ENCODE data around the gene DENND2D.

The DENND2D gene

DNA sequence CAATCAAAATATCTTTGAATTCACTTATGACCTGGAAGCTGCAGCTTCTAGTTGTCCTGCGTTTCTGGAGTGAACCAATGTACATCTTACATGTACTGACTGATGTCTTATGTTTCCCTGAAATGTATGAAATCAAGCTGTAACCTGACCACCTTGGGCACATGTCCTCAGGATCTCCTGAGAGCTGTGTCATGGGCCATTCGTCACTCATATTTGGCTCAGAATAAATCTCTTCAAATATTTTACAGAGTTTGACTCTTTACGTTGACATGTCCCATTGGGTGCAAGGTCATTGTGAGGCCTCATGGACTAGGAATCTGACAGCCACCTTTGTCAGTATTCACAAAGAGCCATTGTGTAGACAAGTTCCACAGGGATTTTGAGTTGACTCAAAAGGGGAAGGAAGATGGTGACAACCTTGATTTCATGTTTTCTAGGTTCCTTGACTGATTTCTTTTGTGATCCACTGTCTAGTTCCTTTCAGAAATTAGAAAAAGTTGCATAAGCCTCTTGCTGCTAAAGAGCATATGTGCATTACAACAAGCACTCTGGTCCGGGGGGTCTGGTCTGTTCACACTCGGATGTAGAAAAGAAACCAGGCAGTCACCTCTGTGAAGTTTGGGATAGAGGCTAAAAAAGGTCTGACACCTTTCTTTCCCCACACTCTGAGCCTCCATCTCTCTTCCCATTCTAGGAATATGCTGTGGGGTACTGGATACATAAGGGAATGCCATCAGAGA lies 37.8 kb upstream of the DENND2D start:
- TF ChIP-seq, protein P1, sequence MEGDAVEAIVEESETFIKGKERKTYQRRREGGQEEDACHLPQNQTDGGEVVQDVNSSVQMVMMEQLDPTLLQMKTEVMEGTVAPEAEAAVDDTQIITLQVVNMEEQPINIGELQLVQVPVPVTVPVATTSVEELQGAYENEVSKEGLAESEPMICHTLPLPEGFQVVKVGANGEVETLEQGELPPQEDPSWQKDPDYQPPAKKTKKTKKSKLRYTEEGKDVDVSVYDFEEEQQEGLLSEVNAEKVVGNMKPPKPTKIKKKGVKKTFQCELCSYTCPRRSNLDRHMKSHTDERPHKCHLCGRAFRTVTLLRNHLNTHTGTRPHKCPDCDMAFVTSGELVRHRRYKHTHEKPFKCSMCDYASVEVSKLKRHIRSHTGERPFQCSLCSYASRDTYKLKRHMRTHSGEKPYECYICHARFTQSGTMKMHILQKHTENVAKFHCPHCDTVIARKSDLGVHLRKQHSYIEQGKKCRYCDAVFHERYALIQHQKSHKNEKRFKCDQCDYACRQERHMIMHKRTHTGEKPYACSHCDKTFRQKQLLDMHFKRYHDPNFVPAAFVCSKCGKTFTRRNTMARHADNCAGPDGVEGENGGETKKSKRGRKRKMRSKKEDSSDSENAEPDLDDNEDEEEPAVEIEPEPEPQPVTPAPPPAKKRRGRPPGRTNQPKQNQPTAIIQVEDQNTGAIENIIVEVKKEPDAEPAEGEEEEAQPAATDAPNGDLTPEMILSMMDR (IDR thresholded peaks at IDR 0.05; ENCODE audit: low read depth, low read length), result no peak
- Histone ChIP-seq H3K27me3 (peaks cover 11% of the 10 kb centered on the region), H3K4me1 (no peaks in the 10 kb centered on the region), H3K4me3 (ENCODE audit: low read depth, low read length) (no peak overlapping the region), H3K9me3 (no peaks in the 10 kb centered on the region), H3K36me3 (no peaks in the 10 kb centered on the region)
- no peak for DNase-seq

DNA sequence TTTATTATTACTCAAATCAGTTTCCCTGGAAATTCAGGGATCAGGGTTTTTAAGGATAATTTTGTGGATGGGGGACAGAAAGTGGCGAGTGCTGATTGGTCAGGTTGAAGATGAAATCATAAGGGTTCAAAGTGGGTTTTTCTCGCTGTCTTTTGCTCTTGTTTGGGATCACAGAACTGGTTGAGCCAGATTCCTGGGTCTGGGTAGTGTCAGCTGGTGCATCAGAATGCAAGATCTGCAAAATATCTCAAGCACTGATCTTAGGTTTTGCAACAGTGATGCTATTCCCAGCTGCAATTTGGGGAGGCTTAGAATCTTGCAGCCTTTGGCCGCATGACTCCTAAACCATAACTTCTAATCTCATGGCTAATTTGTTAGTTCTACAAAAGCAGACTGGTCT lies 36.4 kb upstream of the DENND2D start:
- TF ChIP-seq, protein P1 (IDR thresholded peaks at IDR 0.05; ENCODE audit: low read depth, low read length), result no peak
- no peak for DNase-seq
- Histone ChIP-seq H3K4me1 (no peaks in the 10 kb centered on the region), H3K36me3 (no peaks in the 10 kb centered on the region), H3K27me3 (peaks cover 21% of the 10 kb centered on the region), H3K4me3 (ENCODE audit: low read depth, low read length) (no peak overlapping the region), H3K9me3 (no peaks in the 10 kb centered on the region)

DNA sequence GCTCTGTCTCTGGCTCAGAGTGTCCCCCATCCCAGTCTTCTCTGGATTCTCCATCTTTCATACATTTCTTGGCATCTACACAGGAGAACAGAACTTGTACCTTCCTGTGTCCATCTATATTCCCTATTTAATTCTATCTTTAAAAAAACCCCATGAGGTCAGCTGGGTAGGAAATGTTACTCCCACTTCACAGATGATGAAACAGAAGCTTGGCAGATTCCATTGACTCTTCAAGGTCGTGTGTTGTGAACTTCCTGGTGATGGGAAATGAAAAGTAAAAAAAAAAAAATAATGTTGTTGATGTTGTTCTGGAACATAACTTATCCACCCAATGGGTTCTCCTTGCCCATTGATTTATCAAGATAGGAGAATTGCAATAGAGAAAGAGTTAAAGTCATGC lies 35.9 kb upstream of the DENND2D start:
- Histone ChIP-seq H3K36me3 (no peaks in the 10 kb centered on the region), H3K4me1 (no peaks in the 10 kb centered on the region), H3K4me3 (ENCODE audit: low read depth, low read length) (no peak overlapping the region), H3K27me3 (peaks cover 23% of the 10 kb centered on the region), H3K9me3 (no peaks in the 10 kb centered on the region)
- DNase-seq, result no peak
- TF ChIP-seq, protein P1 (IDR thresholded peaks at IDR 0.05; ENCODE audit: low read depth, low read length), result no peak

DNA sequence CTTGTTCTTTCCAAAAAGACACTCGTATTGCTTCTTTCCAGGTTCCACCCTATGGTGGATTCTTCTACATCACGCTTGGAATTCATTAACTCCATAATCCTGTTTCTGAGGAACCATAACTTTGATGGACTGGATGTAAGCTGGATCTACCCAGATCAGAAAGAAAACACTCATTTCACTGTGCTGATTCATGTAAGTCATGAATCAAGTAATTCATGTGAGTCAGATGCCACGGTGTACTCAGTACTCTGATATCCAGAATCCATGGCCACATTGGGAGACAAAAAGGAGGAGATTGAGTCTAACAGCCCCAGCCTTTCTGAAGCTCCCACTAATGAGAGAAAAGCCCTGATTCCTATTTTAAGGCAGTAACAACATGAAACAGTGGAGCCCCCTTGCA lies 34.4 kb upstream of the DENND2D start:
- H3K36me3 ChIP-seq, result no peaks in the 10 kb centered on the region
- DNase-seq, result no peak
- H3K4me1 ChIP-seq, result no peaks in the 10 kb centered on the region
- no peak overlapping the region for H3K4me3 ChIP-seq (ENCODE audit: low read depth, low read length)
- H3K9me3 ChIP-seq, result no peaks in the 10 kb centered on the region
- TF ChIP-seq, protein P1 (IDR thresholded peaks at IDR 0.05; ENCODE audit: low read depth, low read length), result no peak
- peaks cover 29% of the 10 kb centered on the region for H3K27me3 ChIP-seq

DNA sequence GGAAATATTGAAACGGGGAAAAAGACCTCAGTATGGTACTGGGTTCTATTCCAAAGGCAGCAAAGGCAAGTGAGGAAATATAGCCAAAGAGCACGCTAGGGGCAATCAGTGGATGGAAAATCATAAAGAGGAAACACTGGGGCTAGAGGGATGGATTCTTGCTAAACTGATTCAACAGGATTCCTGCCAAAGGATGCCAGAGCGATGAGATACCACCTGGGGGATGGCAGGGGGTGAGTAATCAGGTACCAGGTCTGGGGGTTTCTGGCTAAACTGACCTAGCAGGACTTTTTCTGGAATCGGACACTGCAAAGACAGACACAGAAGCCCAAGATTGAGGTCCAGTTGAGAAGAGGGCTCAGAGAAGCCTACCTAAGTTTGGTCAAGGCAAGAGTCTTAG lies 33.8 kb upstream of the DENND2D start:
- no peaks in the 10 kb centered on the region for H3K36me3 ChIP-seq
- H3K4me3 ChIP-seq (ENCODE audit: low read depth, low read length), result no peak overlapping the region
- no peaks in the 10 kb centered on the region for H3K9me3 ChIP-seq
- no peaks in the 10 kb centered on the region for H3K4me1 ChIP-seq
- TF ChIP-seq, protein P1 (IDR thresholded peaks at IDR 0.05; ENCODE audit: low read depth, low read length), result no peak
- DNase-seq, result no peak
- peaks cover 29% of the 10 kb centered on the region for H3K27me3 ChIP-seq

DNA sequence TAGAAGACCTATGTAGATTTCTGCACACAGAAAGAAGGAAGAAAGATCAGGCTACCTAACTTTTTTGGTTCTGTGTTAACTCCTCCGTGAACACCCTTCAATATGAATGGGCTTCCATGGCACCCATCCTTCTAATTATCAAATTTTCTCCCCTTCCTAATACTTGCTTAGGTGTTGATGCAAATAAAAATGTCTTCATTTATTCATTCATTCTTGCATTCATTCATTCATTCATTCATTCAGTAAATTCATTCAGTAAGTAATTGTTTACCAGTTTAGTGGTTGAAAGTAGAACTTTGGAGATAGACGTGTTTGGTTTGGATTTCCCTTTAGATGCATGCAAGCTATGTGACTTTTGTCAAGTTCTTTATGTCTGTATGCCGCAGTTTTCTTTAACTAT lies 31.7 kb upstream of the DENND2D start:
- Histone ChIP-seq H3K4me3 (ENCODE audit: low read depth, low read length) (no peak overlapping the region), H3K9me3 (no peaks in the 10 kb centered on the region), H3K36me3 (no peaks in the 10 kb centered on the region), H3K4me1 (no peaks in the 10 kb centered on the region), H3K27me3 (peaks cover 32% of the 10 kb centered on the region)
- DNase-seq, result no peak
- TF ChIP-seq, protein P1 (IDR thresholded peaks at IDR 0.05; ENCODE audit: low read depth, low read length), result no peak

Measured in BE2C (cell line).